K562 (cell line): ENCODE data around the gene THAP11. TPM values are rescaled to one million over a fixed set of nuclear protein-coding genes. Genes with fewer than 3 reads are reported as not detected.

Experiments used
- CBX2 ChIP-seq: fragments of 200-600 bp; sonication (generic); IDR thresholded peaks from one replicate; pipeline ENCODE4 v1.6.1; 2012; ENCODE audit warnings: mild to moderate bottlenecking, low read length, inconsistent platforms; ENCODE audit not compliant: insufficient read depth, poor library complexity, severe bottlenecking
- CREB1 ChIP-seq, 2 experiments: sonication (generic) in 1 of 2; formaldehyde crosslinking in 1 of 2; IDR thresholded peaks; 2 replicates each; pipeline versions ENCODE4 v1.6.1 to v1.8.0; 2012 to 2022; ENCODE audit warnings: inconsistent platforms in 1 of 2, mild to moderate bottlenecking in 1 of 2, missing genetic modification reagents in 1 of 2, moderate library complexity in 1 of 2
- ELF1 ChIP-seq: fragments of 200-800 bp; sonication (Bioruptor generic); IDR thresholded peaks from 2 replicates; pipeline ENCODE4 v1.6.1; 2016; ENCODE audit warnings: missing genetic modification characterization, missing compliant biosample characterization
- ERF ChIP-seq: fragments of 450-650 bp; formaldehyde crosslinking; IDR thresholded peaks from 2 replicates; pipeline ENCODE4 v1.4.0; 2020; ENCODE audit warnings: mild to moderate bottlenecking, mixed read lengths
- SMAD2 ChIP-seq: fragments of 150-350 bp; IDR thresholded peaks from 2 replicates; pipeline ENCODE4 v1.6.1; 2014; ENCODE audit warnings: low read depth, mild to moderate bottlenecking, low read length
- TEAD1 ChIP-seq, 2 experiments: fragments of 450-650 bp in 1 of 2; sonication (generic) in 1 of 2; formaldehyde crosslinking; IDR thresholded peaks; 2 replicates each; pipeline versions ENCODE4 v1.4.0 to v1.8.0; 2020 to 2022; ENCODE audit warnings: mild to moderate bottlenecking in 2 of 2, missing genetic modification reagents in 1 of 2
- ZNF124 ChIP-seq: sonication (generic); formaldehyde crosslinking; IDR thresholded peaks from 2 replicates; pipeline ENCODE4 v1.8.1; 2022; ENCODE audit warnings: missing genetic modification reagents
- ZNF146 ChIP-seq: IDR thresholded peaks from one replicate; pipeline ENCODE4 v1.6.1; 2018; ENCODE audit warnings: missing compliant biosample characterization; ENCODE audit not compliant: unreplicated experiment
- ZNF707 ChIP-seq: fragments of 250-450 bp; sonication (Bioruptor Pico); conservative IDR thresholded peaks from 2 replicates; pipeline ENCODE4 v1.8.0; 2022; ENCODE audit warnings: inconsistent platforms, mild to moderate bottlenecking, moderate library complexity
- polyA plus RNA-seq, 8 experiments: library from polyadenylated mRNA; depleted of rRNA in 4 of 8; stranded (reverse) in 5 of 8; unstranded in 3 of 8; fragments of >200 nt; fragmentation: Nextera tagmentation in 2 of 8; fragmentation: Illumina TruSeq in 1 of 8; extraction: Ambion mirVana in 2 of 8; extraction: Trizol in 1 of 8; gene quantifications; 2 replicates each; pipeline versions ENCODE4 v1.2.1 to v1.2.3, GENCODE V29; 2011 to 2014; ENCODE audit warnings: inconsistent platforms in 1 of 8, missing spikeins in 1 of 8
- total RNA-seq, 7 experiments: library from RNA; depleted of rRNA in 6 of 7; stranded (reverse); fragments of >200 nt in 6 of 7; fragmentation: Illumina TruSeq in 2 of 7; extraction: Trizol in 2 of 7; gene quantifications; 2 replicates each; pipeline versions ENCODE4 v1.2.1 to v1.2.3, GENCODE V29; 2011 to 2021; ENCODE audit warnings: low replicate concordance in 1 of 7
- TF ChIP-seq, protein P1 (sequence below), 3 experiments: fragments of 200-800 bp in 1 of 3; sonication (Bioruptor generic) in 1 of 3; sonication (generic) in 1 of 3; formaldehyde crosslinking in 1 of 3; IDR thresholded peaks; 2 replicates each; pipeline versions ENCODE4 v1.6.1 to v1.8.0; 2016 to 2022; ENCODE audit warnings: mild to moderate bottlenecking in 2 of 3, missing compliant biosample characterization in 2 of 3, missing genetic modification characterization in 2 of 3, missing genetic modification reagents in 1 of 3
- TF ChIP-seq, protein P2 (sequence below): fragments of 450-650 bp; formaldehyde crosslinking; IDR thresholded peaks from 2 replicates; pipeline ENCODE4 v1.4.0; 2022; ENCODE audit warnings: missing genetic modification characterization
- TF ChIP-seq, protein P3 (sequence below), 2 experiments: fragments of 450-650 bp in 1 of 2; sonication (generic) in 1 of 2; formaldehyde crosslinking in 1 of 2; IDR thresholded peaks; 2 replicates each; pipeline versions ENCODE4 v1.7.1 to v1.9.0; 2016 to 2022; ENCODE audit warnings: inconsistent platforms in 1 of 2, mild to moderate bottlenecking in 1 of 2, missing genetic modification reagents in 1 of 2

THAP11 gene
- total and polyA plus RNA-seq, 9 of the 15 experiments (the other 6 are each of a cell fraction or from before 2014, with no cell fraction given), result 2.4 to 31.6 (median 21.4) TPM

DNA sequence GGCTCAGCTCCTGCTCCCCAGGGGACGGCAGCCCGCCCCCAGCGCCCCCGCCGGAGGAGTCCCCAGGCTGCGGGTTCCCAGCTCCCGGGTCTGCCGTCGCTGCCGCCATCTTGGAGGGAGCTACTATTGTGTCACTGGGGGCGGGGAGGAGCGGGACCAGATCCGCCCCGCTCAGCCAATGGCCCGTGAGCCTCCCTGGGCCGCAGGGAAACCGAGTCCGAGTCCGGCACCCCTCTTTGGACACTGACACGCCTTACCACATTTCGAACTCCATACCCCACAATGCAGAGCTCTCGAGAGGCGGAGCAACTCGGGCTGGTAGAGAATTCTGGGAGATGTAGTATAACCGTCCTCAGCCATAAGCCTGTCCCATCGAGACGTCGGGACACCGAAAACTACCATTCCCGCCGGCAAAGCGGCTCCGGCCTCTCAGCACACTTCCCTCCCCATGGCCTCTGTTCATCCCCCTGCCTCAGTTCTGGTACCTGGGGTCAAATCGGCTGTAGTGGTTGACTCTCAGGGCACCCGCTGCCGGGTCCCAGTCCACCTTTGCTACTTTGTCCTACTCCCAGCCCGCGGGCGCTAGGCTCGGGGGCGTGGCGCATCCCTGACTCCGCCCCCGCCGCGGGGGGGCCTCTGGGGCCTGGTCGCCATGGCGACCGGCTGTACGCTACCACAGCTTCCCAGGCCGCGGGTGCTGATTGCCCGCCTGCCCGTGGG lies 35.5 kb upstream of the THAP11 start, which contains the start of the genes RANBP10 and TSNAXIP1 (continued):
- TF ChIP-seq, protein P1, sequence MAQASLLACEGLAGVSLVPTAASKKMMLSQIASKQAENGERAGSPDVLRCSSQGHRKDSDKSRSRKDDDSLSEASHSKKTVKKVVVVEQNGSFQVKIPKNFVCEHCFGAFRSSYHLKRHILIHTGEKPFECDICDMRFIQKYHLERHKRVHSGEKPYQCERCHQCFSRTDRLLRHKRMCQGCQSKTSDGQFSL (CRISPR knock-in tag; IDR thresholded peaks at IDR 0.05), result no peak
- TF ChIP-seq, protein P1 (tag; IDR thresholded peaks at IDR 0.05), result no peak
- TF ChIP-seq ZNF124 (no peak), CBX2 (no peak), ZNF707 (CRISPR knock-in tag) (no peak), ERF (CRISPR knock-in tag) (no peak), TEAD1 (CRISPR knock-in tag; IDR thresholded peaks at IDR 0.05) (peak in 1 of 2 experiments; percentile 80; a peak in 3 of 4 replicates), ELF1 (peak; percentile 35; the same call in 1 of the 2 replicates), SMAD2 (no peak; the same call in 1 of the 2 replicates), ZNF146 (CRISPR knock-in tag) (no peak), CREB1 (IDR thresholded peaks at IDR 0.05) (no peak), CREB1 (CRISPR knock-in tag; IDR thresholded peaks at IDR 0.05) (peak; percentile 59)
- TF ChIP-seq, protein P2, sequence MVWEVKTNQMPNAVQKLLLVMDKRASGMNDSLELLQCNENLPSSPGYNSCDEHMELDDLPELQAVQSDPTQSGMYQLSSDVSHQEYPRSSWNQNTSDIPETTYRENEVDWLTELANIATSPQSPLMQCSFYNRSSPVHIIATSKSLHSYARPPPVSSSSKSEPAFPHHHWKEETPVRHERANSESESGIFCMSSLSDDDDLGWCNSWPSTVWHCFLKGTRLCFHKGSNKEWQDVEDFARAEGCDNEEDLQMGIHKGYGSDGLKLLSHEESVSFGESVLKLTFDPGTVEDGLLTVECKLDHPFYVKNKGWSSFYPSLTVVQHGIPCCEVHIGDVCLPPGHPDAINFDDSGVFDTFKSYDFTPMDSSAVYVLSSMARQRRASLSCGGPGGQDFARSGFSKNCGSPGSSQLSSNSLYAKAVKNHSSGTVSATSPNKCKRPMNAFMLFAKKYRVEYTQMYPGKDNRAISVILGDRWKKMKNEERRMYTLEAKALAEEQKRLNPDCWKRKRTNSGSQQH (CRISPR knock-in tag), result no peak
- TF ChIP-seq, protein P3, sequence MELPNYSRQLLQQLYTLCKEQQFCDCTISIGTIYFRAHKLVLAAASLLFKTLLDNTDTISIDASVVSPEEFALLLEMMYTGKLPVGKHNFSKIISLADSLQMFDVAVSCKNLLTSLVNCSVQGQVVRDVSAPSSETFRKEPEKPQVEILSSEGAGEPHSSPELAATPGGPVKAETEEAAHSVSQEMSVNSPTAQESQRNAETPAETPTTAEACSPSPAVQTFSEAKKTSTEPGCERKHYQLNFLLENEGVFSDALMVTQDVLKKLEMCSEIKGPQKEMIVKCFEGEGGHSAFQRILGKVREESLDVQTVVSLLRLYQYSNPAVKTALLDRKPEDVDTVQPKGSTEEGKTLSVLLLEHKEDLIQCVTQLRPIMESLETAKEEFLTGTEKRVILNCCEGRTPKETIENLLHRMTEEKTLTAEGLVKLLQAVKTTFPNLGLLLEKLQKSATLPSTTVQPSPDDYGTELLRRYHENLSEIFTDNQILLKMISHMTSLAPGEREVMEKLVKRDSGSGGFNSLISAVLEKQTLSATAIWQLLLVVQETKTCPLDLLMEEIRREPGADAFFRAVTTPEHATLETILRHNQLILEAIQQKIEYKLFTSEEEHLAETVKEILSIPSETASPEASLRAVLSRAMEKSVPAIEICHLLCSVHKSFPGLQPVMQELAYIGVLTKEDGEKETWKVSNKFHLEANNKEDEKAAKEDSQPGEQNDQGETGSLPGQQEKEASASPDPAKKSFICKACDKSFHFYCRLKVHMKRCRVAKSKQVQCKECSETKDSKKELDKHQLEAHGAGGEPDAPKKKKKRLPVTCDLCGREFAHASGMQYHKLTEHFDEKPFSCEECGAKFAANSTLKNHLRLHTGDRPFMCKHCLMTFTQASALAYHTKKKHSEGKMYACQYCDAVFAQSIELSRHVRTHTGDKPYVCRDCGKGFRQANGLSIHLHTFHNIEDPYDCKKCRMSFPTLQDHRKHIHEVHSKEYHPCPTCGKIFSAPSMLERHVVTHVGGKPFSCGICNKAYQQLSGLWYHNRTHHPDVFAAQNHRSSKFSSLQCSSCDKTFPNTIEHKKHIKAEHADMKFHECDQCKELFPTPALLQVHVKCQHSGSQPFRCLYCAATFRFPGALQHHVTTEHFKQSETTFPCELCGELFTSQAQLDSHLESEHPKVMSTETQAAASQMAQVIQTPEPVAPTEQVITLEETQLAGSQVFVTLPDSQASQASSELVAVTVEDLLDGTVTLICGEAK (IDR thresholded peaks at IDR 0.05), result peak; percentile 69; the same call in 1 of the 2 replicates
- TF ChIP-seq, protein P3 (CRISPR knock-in tag; IDR thresholded peaks at IDR 0.05), result no peak
